ENCODE measurements around the gene IGF1R. TPM values are rescaled to one million over a fixed set of nuclear protein-coding genes. Genes with fewer than 3 reads are reported as not detected.

Gene IGF1R
- total RNA-seq: 10 to 100 TPM; 39.3 to 97.4 (median 44.7) TPM

- TF ChIP-seq CTCF (IDR thresholded peaks at IDR 0.05): no peak
- DNase-seq (ENCODE audit: low spot score) (no peak), ATAC-seq (ENCODE audit: low FRiP score) (peak; percentile 87)
These were observed at the start of gene IGF1R for GRCh38 chr15:98647774-98648653. IGF1R (plus strand) TSS chr15:98648539; CDS start chr15:98649582, 1,043 bp downstream.

GRCh38 chr15:98599909-98600691 lies 48.2 kb upstream of the IGF1R start:
- no peak for TF ChIP-seq CTCF (IDR thresholded peaks at IDR 0.05)
- ATAC-seq (ENCODE audit: low FRiP score) (peak; percentile 87), DNase-seq (ENCODE audit: low spot score) (peak; percentile 48)

GRCh38 chr15:98604983-98605382 lies 43.4 kb upstream of the IGF1R start:
- ATAC-seq (ENCODE audit: low FRiP score) (no peak), DNase-seq (ENCODE audit: low spot score) (no peak)
- TF ChIP-seq CTCF (IDR thresholded peaks at IDR 0.05): no peak

GRCh38 chr15:98609144-98609852 lies 39.0 kb upstream of the IGF1R start:
- no peak for TF ChIP-seq CTCF (IDR thresholded peaks at IDR 0.05)
- peak; percentile 66 for ATAC-seq (ENCODE audit: low FRiP score)
- DNase-seq (ENCODE audit: low spot score): no peak

GRCh38 chr15:98610991-98611390 lies 37.3 kb upstream of the IGF1R start:
- ATAC-seq (ENCODE audit: low FRiP score) (no peak), DNase-seq (ENCODE audit: low spot score) (no peak)
- no peak for TF ChIP-seq CTCF (IDR thresholded peaks at IDR 0.05)

GRCh38 chr15:98611808-98612207 lies 36.5 kb upstream of the IGF1R start:
- no peak for ATAC-seq (ENCODE audit: low FRiP score)
- no peak for TF ChIP-seq CTCF (IDR thresholded peaks at IDR 0.05)
- DNase-seq (ENCODE audit: low spot score): no peak

Measured in omental fat pad (tissue), 4 donors.